ENCODE measurements around the gene MED29. TPM values are rescaled to one million over a fixed set of nuclear protein-coding genes. Genes with fewer than 3 reads are reported as not detected.

The MED29 gene
- total and polyA plus RNA-seq, 2 of the 13 experiments (the other 11 are each of a cell fraction or from before 2014, with no cell fraction given): 14.0 to 19.7 TPM

DNA sequence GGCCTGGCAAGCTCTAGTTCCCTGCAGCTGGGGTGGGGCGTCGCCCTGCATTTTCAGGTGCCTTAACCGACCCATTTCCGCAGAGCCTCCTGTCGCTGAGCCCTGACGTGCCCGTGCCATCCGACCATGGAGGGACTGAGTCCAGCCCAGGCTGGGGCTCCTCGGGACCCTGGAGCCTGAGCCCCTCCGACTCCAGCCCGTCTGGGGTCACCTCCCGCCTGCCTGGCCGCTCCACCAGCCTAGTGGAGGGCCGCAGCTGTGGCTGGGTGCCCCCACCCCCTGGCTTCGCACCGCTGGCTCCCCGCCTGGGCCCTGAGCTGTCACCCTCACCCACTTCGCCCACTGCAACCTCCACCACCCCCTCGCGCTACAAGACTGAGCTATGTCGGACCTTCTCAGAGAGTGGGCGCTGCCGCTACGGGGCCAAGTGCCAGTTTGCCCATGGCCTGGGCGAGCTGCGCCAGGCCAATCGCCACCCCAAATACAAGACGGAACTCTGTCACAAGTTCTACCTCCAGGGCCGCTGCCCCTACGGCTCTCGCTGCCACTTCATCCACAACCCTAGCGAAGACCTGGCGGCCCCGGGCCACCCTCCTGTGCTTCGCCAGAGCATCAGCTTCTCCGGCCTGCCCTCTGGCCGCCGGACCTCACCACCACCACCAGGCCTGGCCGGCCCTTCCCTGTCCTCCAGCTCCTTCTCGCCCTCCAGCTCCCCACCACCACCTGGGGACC lies 16.6 kb downstream of the MED29 start (continued):
- TF ChIP-seq, protein P1, sequence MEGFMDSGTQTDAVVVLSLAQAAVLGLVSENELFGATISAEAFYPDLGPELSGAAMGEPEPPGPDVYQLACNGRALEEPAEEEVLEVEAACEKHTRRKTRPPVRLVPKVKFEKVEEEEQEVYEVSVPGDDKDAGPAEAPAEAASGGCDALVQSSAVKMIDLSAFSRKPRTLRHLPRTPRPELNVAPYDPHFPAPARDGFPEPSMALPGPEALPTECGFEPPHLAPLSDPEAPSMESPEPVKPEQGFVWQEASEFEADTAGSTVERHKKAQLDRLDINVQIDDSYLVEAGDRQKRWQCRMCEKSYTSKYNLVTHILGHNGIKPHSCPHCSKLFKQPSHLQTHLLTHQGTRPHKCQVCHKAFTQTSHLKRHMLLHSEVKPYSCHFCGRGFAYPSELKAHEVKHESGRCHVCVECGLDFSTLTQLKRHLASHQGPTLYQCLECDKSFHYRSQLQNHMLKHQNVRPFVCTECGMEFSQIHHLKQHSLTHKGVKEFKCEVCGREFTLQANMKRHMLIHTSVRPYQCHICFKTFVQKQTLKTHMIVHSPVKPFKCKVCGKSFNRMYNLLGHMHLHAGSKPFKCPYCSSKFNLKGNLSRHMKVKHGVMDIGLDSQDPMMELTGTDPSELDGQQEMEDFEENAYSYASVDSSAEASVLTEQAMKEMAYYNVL (CRISPR knock-in tag; IDR thresholded peaks at IDR 0.05; ENCODE audit: borderline replicate concordance): no peak
- TF ChIP-seq GATA4 (IDR thresholded peaks at IDR 0.05; ENCODE audit: borderline replicate concordance, low read depth) (no peak), ZSCAN21 (CRISPR knock-in tag; IDR thresholded peaks at IDR 0.05; ENCODE audit: borderline replicate concordance) (0 out of 2 replicates have a peak, but pooled peaks have one; percentile 23), TEAD2 (CRISPR knock-in tag; IDR thresholded peaks at IDR 0.05) (no peak), CBX2 (IDR thresholded peaks at IDR 0.05; ENCODE audit: low read depth, low read length) (no peak), CBX2 (CRISPR knock-in tag; IDR thresholded peaks at IDR 0.05; ENCODE audit: low read depth) (no peak), JDP2 (CRISPR knock-in tag; IDR thresholded peaks at IDR 0.05; ENCODE audit: borderline replicate concordance) (no peak), GABPA (IDR thresholded peaks at IDR 0.05; ENCODE audit: low read depth, low read length) (no peak), GABPA (CRISPR knock-in tag; IDR thresholded peaks at IDR 0.05; ENCODE audit: low read depth) (no peak), ZNF746 (CRISPR knock-in tag; IDR thresholded peaks at IDR 0.05) (no peak), SMC3 (IDR thresholded peaks at IDR 0.05; ENCODE audit: low read length) (no peak), MBNL3 (CRISPR knock-in tag; conservative IDR thresholded peaks at IDR 0.05) (no peak), SUZ12 (IDR thresholded peaks at IDR 0.05; ENCODE audit: low read depth, low read length) (no peak), KDM4B (CRISPR knock-in tag; IDR thresholded peaks at IDR 0.05) (no peak), NFYB (CRISPR knock-in tag; IDR thresholded peaks at IDR 0.05) (no peak), PHF21A (CRISPR knock-in tag; IDR thresholded peaks at IDR 0.05) (no peak), NFE2 (CRISPR knock-in tag; IDR thresholded peaks at IDR 0.05) (no peak), ZMYM2 (CRISPR knock-in tag; IDR thresholded peaks at IDR 0.05) (no peak), ZNF720 (CRISPR knock-in tag; IDR thresholded peaks at IDR 0.05) (no peak), TAF1 (CRISPR knock-in tag; IDR thresholded peaks at IDR 0.05) (no peak), MIER3 (CRISPR knock-in tag; IDR thresholded peaks at IDR 0.05; ENCODE audit: borderline replicate concordance) (no peak), ZNF644 (CRISPR knock-in tag; IDR thresholded peaks at IDR 0.05; ENCODE audit: low read depth) (no peak), ARNT (IDR thresholded peaks at IDR 0.05) (no peak), GLI4 (CRISPR knock-in tag; IDR thresholded peaks at IDR 0.05; ENCODE audit: borderline replicate concordance) (no peak), ZFYVE20 (CRISPR knock-in tag; IDR thresholded peaks at IDR 0.05; ENCODE audit: borderline replicate concordance, low read depth) (no peak)
- TF ChIP-seq, protein P2, sequence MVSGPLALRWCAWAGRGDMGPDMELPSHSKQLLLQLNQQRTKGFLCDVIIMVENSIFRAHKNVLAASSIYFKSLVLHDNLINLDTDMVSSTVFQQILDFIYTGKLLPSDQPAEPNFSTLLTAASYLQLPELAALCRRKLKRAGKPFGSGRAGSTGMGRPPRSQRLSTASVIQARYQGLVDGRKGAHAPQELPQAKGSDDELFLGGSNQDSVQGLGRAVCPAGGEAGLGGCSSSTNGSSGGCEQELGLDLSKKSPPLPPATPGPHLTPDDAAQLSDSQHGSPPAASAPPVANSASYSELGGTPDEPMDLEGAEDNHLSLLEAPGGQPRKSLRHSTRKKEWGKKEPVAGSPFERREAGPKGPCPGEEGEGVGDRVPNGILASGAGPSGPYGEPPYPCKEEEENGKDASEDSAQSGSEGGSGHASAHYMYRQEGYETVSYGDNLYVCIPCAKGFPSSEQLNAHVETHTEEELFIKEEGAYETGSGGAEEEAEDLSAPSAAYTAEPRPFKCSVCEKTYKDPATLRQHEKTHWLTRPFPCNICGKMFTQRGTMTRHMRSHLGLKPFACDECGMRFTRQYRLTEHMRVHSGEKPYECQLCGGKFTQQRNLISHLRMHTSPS (CRISPR knock-in tag; IDR thresholded peaks at IDR 0.05; ENCODE audit: low read depth): no peak; the same call in 1 of the 2 replicates
- TF ChIP-seq, protein P3, sequence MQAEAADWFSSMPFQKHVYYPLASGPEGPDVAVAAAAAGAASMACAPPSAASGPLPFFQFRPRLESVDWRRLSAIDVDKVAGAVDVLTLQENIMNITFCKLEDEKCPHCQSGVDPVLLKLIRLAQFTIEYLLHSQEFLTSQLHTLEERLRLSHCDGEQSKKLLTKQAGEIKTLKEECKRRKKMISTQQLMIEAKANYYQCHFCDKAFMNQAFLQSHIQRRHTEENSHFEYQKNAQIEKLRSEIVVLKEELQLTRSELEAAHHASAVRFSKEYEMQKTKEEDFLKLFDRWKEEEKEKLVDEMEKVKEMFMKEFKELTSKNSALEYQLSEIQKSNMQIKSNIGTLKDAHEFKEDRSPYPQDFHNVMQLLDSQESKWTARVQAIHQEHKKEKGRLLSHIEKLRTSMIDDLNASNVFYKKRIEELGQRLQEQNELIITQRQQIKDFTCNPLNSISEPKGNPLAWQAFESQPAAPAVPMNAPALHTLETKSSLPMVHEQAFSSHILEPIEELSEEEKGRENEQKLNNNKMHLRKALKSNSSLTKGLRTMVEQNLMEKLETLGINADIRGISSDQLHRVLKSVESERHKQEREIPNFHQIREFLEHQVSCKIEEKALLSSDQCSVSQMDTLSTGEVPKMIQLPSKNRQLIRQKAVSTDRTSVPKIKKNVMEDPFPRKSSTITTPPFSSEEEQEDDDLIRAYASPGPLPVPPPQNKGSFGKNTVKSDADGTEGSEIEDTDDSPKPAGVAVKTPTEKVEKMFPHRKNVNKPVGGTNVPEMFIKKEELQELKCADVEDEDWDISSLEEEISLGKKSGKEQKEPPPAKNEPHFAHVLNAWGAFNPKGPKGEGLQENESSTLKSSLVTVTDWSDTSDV (CRISPR knock-in tag; IDR thresholded peaks at IDR 0.05): no peak

Data from HepG2 (cell line).